Measurements from ENCODE around the gene EXOC8. TPM values are rescaled to one million over a fixed set of nuclear protein-coding genes. Genes with fewer than 3 reads are reported as not detected.

The EXOC8 gene
- total and polyA plus RNA-seq, 2 donors (not counting 3 experiments of a cell fraction or from before 2014, with no cell fraction given): 2.8 to 13.2 TPM

DNA sequence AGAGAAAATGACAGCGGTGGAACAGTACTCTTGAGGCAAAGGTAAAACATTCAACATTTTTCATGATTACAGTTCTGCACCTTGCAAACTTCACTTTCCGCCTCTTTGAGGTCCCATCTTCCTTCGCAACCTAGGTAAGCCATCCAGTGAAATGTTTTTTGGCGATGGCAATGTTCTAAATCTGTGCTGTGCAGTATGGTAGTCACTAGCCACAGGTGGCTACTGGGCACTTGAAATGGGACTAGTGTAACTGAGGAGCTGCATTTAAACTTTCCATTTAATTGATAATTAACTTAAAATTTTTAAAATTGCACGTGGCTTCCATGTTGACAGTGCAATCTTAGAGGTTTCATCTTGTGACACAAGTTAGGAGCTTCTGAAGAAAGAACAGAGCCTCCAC is 13.0 kb downstream of the EXOC8 start:
- CTCF ChIA-PET: interaction anchor here (1.0 to 2.2 kb wide), 4 partner anchors 9 to 13 kb away, joined by 4 to 8 read pairs (median 6); partner anchors contain the start of gene EXOC8
- Histone ChIP-seq H3K4me2 (ENCODE audit: insufficient read depth, low read length) (no peak overlapping the region), H3K27me3 (ENCODE audit: control insufficient read depth in 2 of 2, insufficient read depth in 2 of 2, low read length in 2 of 2) (no peaks in the 10 kb centered on the region), H3K79me2 (ENCODE audit: control insufficient read depth, insufficient read depth, low read length) (no peaks in the 10 kb centered on the region), H3K27ac (ENCODE audit: insufficient read depth, low read depth, low read length) (no peak overlapping the region), H3K9me3 (replicated peaks; ENCODE audit: control insufficient read depth, insufficient read depth, low read length) (no peaks in the 10 kb centered on the region), H3K9me1 (replicated peaks; ENCODE audit: control insufficient read depth, extremely low read depth, insufficient read depth, low read length) (no peaks in the 10 kb centered on the region), H4K20me1 (replicated peaks; ENCODE audit: control insufficient read depth, extremely low read depth, insufficient read depth, low read length) (no peaks in the 10 kb centered on the region), H2AFZ (ENCODE audit: low read depth, low read length) (no peak overlapping the region), H3K36me3 (ENCODE audit: control insufficient read depth in 2 of 2, extremely low read depth in 1 of 2, insufficient read depth in 2 of 2, low read length in 2 of 2) (no peaks in the 10 kb centered on the region), H3K4me1 (ENCODE audit: control insufficient read depth, extremely low read depth, insufficient read depth, low read length) (peaks cover 11% of the 10 kb centered on the region), H3K9ac (replicated peaks; ENCODE audit: extremely low read depth, insufficient read depth, low read length) (no peak overlapping the region), H3K4me3 (replicated peaks in 1 of 3; ENCODE audit: insufficient read depth in 1 of 3, low read depth in 1 of 3, low read length in 3 of 3) (no peak overlapping the region)
- no peak for FAIRE-seq
- POLR2A ChIA-PET: no interaction called here
- no TSS peak for BruUV-seq (replicated peaks)
- TF ChIP-seq POLR2AphosphoS5 (IDR thresholded peaks at IDR 0.05; ENCODE audit: insufficient read depth, low read depth, low read length): no peak
- TF ChIP-seq POLR2A (IDR thresholded peaks at IDR 0.05; ENCODE audit: low read depth, low read length): no peak
- TF ChIP-seq, protein P1, sequence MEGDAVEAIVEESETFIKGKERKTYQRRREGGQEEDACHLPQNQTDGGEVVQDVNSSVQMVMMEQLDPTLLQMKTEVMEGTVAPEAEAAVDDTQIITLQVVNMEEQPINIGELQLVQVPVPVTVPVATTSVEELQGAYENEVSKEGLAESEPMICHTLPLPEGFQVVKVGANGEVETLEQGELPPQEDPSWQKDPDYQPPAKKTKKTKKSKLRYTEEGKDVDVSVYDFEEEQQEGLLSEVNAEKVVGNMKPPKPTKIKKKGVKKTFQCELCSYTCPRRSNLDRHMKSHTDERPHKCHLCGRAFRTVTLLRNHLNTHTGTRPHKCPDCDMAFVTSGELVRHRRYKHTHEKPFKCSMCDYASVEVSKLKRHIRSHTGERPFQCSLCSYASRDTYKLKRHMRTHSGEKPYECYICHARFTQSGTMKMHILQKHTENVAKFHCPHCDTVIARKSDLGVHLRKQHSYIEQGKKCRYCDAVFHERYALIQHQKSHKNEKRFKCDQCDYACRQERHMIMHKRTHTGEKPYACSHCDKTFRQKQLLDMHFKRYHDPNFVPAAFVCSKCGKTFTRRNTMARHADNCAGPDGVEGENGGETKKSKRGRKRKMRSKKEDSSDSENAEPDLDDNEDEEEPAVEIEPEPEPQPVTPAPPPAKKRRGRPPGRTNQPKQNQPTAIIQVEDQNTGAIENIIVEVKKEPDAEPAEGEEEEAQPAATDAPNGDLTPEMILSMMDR (IDR thresholded peaks at IDR 0.05; ENCODE audit: extremely low read depth in 1 of 2, insufficient read depth in 1 of 2, low read depth in 1 of 2, low read length in 2 of 2): no peak
- TF ChIP-seq, protein P2, sequence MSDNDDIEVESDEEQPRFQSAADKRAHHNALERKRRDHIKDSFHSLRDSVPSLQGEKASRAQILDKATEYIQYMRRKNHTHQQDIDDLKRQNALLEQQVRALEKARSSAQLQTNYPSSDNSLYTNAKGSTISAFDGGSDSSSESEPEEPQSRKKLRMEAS (IDR thresholded peaks at IDR 0.05; ENCODE audit: insufficient read depth, insufficient read length): no peak
- TF ChIP-seq EZH2 (IDR thresholded peaks at IDR 0.05; ENCODE audit: borderline replicate concordance, low read depth, low read length, severe bottlenecking): no peak
- no peak for TF ChIP-seq JUN (IDR thresholded peaks at IDR 0.05; ENCODE audit: borderline replicate concordance, insufficient read depth, insufficient read length, low read depth)
- no peak for TF ChIP-seq MYC (IDR thresholded peaks at IDR 0.05; ENCODE audit: low read depth, low read length)
- TF ChIP-seq FOS (IDR thresholded peaks at IDR 0.05; ENCODE audit: borderline replicate concordance, insufficient read depth, low read length): no peak
- no peak for DNase-seq (ENCODE audit: low read depth, low spot score)
- dilution Hi-C loops (cut with MboI; ENCODE audit: extremely low pct_ligation_motif_present, low sequenced_read_pairs) (no loop called here), intact Hi-C loops (cut with micrococcal nuclease) (loop anchor here (2.0 kb wide), 1 partner anchor 52 kb away; no protein-coding TSS in a partner anchor)

All from endothelial cell of umbilical vein (primary cell).